Peyer's patch (tissue), 4 donors: ENCODE measurements around the gene SLC7A10.

Experiments
- CTCF ChIP-seq, 6 experiments: fragments of 450-650 bp in 4 of 6; fragments of 200-600 bp in 2 of 6; sonication (generic) in 1 of 6; IDR thresholded peaks; one replicate each; pipeline ENCODE4 v1.5.1; 2017 to 2019; ENCODE audit warnings: antibody characterized with exemption in 6 of 6, mild to moderate bottlenecking in 3 of 6, moderate library complexity in 1 of 6
- POLR2A ChIP-seq, 2 donors: fragments of 450-650 bp; IDR thresholded peaks; one replicate each; pipeline ENCODE4 v1.5.1; 2017; ENCODE audit warnings: antibody characterized with exemption in 2 of 2, mild to moderate bottlenecking in 2 of 2, moderate library complexity in 2 of 2

- no peak for TF ChIP-seq CTCF (IDR thresholded peaks at IDR 0.05)
- no peak for TF ChIP-seq POLR2A (IDR thresholded peaks at IDR 0.05)
These were observed 14.6 kb upstream of the SLC7A10 start for GRCh38 chr19:33240181-33240771.
